Measurements from ENCODE around the gene KCNG4.

GRCh38 chr16:84228256-84228838, 11.5 kb downstream of the KCNG4 start:
- TF ChIP-seq CTCF (IDR thresholded peaks at IDR 0.05), result no peak
- TF ChIP-seq EP300 (IDR thresholded peaks at IDR 0.05), result no peak

Measured in ovary (tissue), 3 donors.